PC-3 (cell line): ENCODE measurements around the gene ARHGEF4. TPM values are rescaled to one million over a fixed set of nuclear protein-coding genes. Genes with fewer than 3 reads are reported as not detected.

Experiments used
- ATAC-seq: fragments of 200-7000 bp; cut with Tn5 transposase; 2 replicates; pipeline ENCODE4 v1.9.1; 2020; ENCODE audit warnings: mild to moderate bottlenecking, moderate library complexity
- BruUV-seq: library from RNA; stranded (reverse); fragments of 400-500 nt; replicated peaks from 2 replicates; lab custom pipeline; 2021; lab: Mats Ljungman, UMichigan
- CTCF ChIA-PET: fragments of 300-600 bp; sonication (Branson Sonifier 250); formaldehyde crosslinking; loops from one replicate; lab custom pipeline; 2022; ENCODE audit warnings: antibody characterized with exemption; lab: Charles Lee
- POLR2A ChIA-PET: fragments of 300-600 bp; sonication (Branson Sonifier 250); formaldehyde crosslinking; loops from one replicate; lab custom pipeline; 2022; ENCODE audit warnings: antibody characterized with exemption; ENCODE audit not compliant: unreplicated experiment; lab: Charles Lee
- DNase-seq: peaks from one replicate; pipeline ENCODE4 v3.0.0-alpha.2; 2015
- H2AFZ ChIP-seq: fragments of 300-600 bp; sonication (generic); 2 replicates; pipeline ENCODE4 v1.6.0; 2016; ENCODE audit warnings: antibody characterized with exemption, low read length
- H3F3A ChIP-seq: fragments of 300-600 bp; sonication (generic); one replicate; pipeline ENCODE4 v1.6.0; 2017; ENCODE audit warnings: antibody characterized with exemption, low read length, control low read depth, mild to moderate bottlenecking; ENCODE audit not compliant: unreplicated experiment
- H3K27ac ChIP-seq: fragments of 300-600 bp; sonication (generic); 2 replicates; pipeline ENCODE4 v1.5.1; 2016; ENCODE audit warnings: mild to moderate bottlenecking, low read length
- H3K27me3 ChIP-seq: fragments of 300-600 bp; sonication (generic); 2 replicates; pipeline ENCODE4 v1.6.1; 2016; ENCODE audit warnings: low read length, mixed read lengths
- H3K36me3 ChIP-seq: fragments of 300-600 bp; sonication (generic); 2 replicates; pipeline ENCODE4 v1.6.1; 2016; ENCODE audit warnings: low read depth, mixed run types, low read length, mixed read lengths
- H3K4me1 ChIP-seq: fragments of 300-600 bp; sonication (generic); 2 replicates; pipeline ENCODE4 v1.5.1; 2016; ENCODE audit warnings: low read length; ENCODE audit not compliant: insufficient read depth
- H3K4me2 ChIP-seq: fragments of 300-600 bp; sonication (generic); 2 replicates; pipeline ENCODE4 v1.6.0; 2016; ENCODE audit warnings: low read length
- H3K4me3 ChIP-seq: fragments of 300-600 bp; sonication (generic); 2 replicates; pipeline ENCODE4 v1.5.1; 2016; ENCODE audit warnings: mild to moderate bottlenecking, low read length, mixed read lengths
- H3K79me2 ChIP-seq: fragments of 300-600 bp; sonication (generic); 2 replicates; pipeline ENCODE4 v1.6.1; 2017; ENCODE audit warnings: low read length, mixed read lengths
- H3K9ac ChIP-seq: fragments of 300-600 bp; sonication (generic); 2 replicates; pipeline ENCODE4 v1.6.0; 2016; ENCODE audit warnings: mild to moderate bottlenecking, low read length
- H3K9me2 ChIP-seq: fragments of 300-600 bp; sonication (generic); replicated peaks from 2 replicates; pipeline ENCODE4 v1.6.1; 2016; ENCODE audit warnings: mixed run types, low read length, mixed read lengths
- H3K9me3 ChIP-seq: fragments of 300-600 bp; sonication (generic); 2 replicates; pipeline ENCODE4 v1.6.1; 2016; ENCODE audit warnings: low read length, mixed read lengths
- H4K20me1 ChIP-seq: fragments of 300-600 bp; sonication (generic); 2 replicates; pipeline ENCODE4 v1.6.1; 2016; ENCODE audit warnings: low read length, mixed read lengths
- CTCF ChIP-seq: fragments of 300-600 bp; sonication (generic); conservative IDR thresholded peaks from 2 replicates; pipeline ENCODE4 v1.5.1; 2017; ENCODE audit warnings: antibody characterized with exemption, low read depth, mild to moderate bottlenecking, low read length
- EZH2 ChIP-seq: fragments of 300-600 bp; sonication (generic); IDR thresholded peaks from one replicate; pipeline ENCODE4 v1.6.1; 2017; ENCODE audit warnings: antibody characterized with exemption, mild to moderate bottlenecking, low read length; ENCODE audit not compliant: unreplicated experiment
- EZH2phosphoT487 ChIP-seq: fragments of 300-600 bp; sonication (generic); IDR thresholded peaks from 2 replicates; pipeline ENCODE4 v1.6.1; 2018; ENCODE audit warnings: mild to moderate bottlenecking, antibody characterized with exemption, low read length, borderline replicate concordance
- intact Hi-C: fragments of 100-400 bp; cut with micrococcal nuclease; formaldehyde crosslinking; loops from 2 replicates; pipeline ENCODE4 v1.9.0; 2023
- total RNA-seq: library from RNA; depleted of rRNA; stranded (reverse); fragments of >200 nt; gene quantifications from 2 replicates; pipeline ENCODE4 v1.2.3, GENCODE V29; 2014

ARHGEF4 gene
- total RNA-seq, 1 experiment from 2014 or later = 21.5 TPM

- TF ChIP-seq CTCF (no peak), EZH2phosphoT487 (no peak), EZH2 (no peak)
- Histone ChIP-seq H3K9me3 (no peaks in the 10 kb centered on the region), H3K27me3 (peaks cover 4% of the 10 kb centered on the region; the same call in 1 of the 2 replicates), H3K36me3 (no peaks in the 10 kb centered on the region), H3K4me1 (no peaks in the 10 kb centered on the region), H3K4me2 (no peak overlapping the region), H3K9ac (no peak overlapping the region), H3K27ac (no peak overlapping the region), H3K9me2 (no peaks in the 10 kb centered on the region), H2AFZ (no peak overlapping the region), H3F3A (no peaks in the 10 kb centered on the region), H3K4me3 (no peak overlapping the region), H4K20me1 (no peaks in the 10 kb centered on the region), H3K79me2 (no peaks in the 10 kb centered on the region)
- intact Hi-C loops = no loop called here
- BruUV-seq = no TSS peak
- ChIA-PET POLR2A (no interaction called here), CTCF (no interaction called here)
- DNase-seq (no peak), ATAC-seq (no peak)
These were observed 129.5 kb downstream of the ARHGEF4 start for GRCh38 chr2:130966149-130966774.

GRCh38 chr2:130966775-130967490 is 130.2 kb downstream of the ARHGEF4 start:
- DNase-seq (no peak), ATAC-seq (no peak)
- no peak overlapping the region for H3K4me3 ChIP-seq
- ChIA-PET POLR2A (no interaction called here), CTCF (no interaction called here)
- H3K4me1 ChIP-seq = no peaks in the 10 kb centered on the region
- no peak overlapping the region for H3K4me2 ChIP-seq
- no peaks in the 10 kb centered on the region for H3K79me2 ChIP-seq
- TF ChIP-seq EZH2 = no peak
- no peak for TF ChIP-seq CTCF
- no TSS peak for BruUV-seq
- no peaks in the 10 kb centered on the region for H4K20me1 ChIP-seq
- H3K9me2 ChIP-seq = no peaks in the 10 kb centered on the region
- H3K36me3 ChIP-seq = no peaks in the 10 kb centered on the region
- intact Hi-C loops = no loop called here
- H3K27me3 ChIP-seq = peaks cover 4% of the 10 kb centered on the region; the same call in 1 of the 2 replicates
- no peak overlapping the region for H3K9ac ChIP-seq
- no peaks in the 10 kb centered on the region for H3K9me3 ChIP-seq
- H3F3A ChIP-seq = no peaks in the 10 kb centered on the region
- no peak overlapping the region for H2AFZ ChIP-seq
- no peak overlapping the region for H3K27ac ChIP-seq

- no peak overlapping the region for H3K4me2 ChIP-seq
- peak; percentile 82 for ATAC-seq
- peak; percentile 57 for DNase-seq
These were observed 135.7 kb downstream of the ARHGEF4 start for GRCh38 chr2:130972410-130972809.

More at GRCh38 chr2:130972410-130972809, 135.7 kb downstream of the ARHGEF4 start:
- TF ChIP-seq EZH2phosphoT487 = no peak
- no peak for TF ChIP-seq EZH2
- no peak for TF ChIP-seq CTCF
- ChIA-PET CTCF (no interaction called here), POLR2A (interaction anchor here (0.6 kb wide), 1 partner anchor 176 kb away, joined by 10 read pairs; no protein-coding TSS in a partner anchor)
- H3K27ac ChIP-seq = no peak overlapping the region
- no peak overlapping the region for H3K9ac ChIP-seq
- intact Hi-C loops = loop anchor here (5.0 kb wide), 1 partner anchor 45 kb away; no protein-coding TSS in a partner anchor
- no peaks in the 10 kb centered on the region for H3K4me1 ChIP-seq
- H4K20me1 ChIP-seq = no peaks in the 10 kb centered on the region
- no peaks in the 10 kb centered on the region for H3K9me2 ChIP-seq
- H3K9me3 ChIP-seq = 0 out of 2 replicates have a peak, but pooled peaks cover 5% of the 10 kb centered on the region
- no peak overlapping the region for H3K4me3 ChIP-seq
- H3K36me3 ChIP-seq = no peaks in the 10 kb centered on the region
- no peaks in the 10 kb centered on the region for H3F3A ChIP-seq
- H3K27me3 ChIP-seq = no peaks in the 10 kb centered on the region
- no peaks in the 10 kb centered on the region for H3K79me2 ChIP-seq
- BruUV-seq = no TSS peak
- no peak overlapping the region for H2AFZ ChIP-seq
